C1 segment of cervical spinal cord (tissue), 14 donors: ENCODE results near the gene PTPRM.

Experiments used
- DNase-seq, 14 donors: peaks; one replicate each; lab custom pipeline; 2025; lab: John Stamatoyannopoulos, UW

The PTPRM gene

GRCh38 chr18:7598167-7599047 lies 31.3 kb downstream of the PTPRM start:
- DNase-seq, result no peak

- no peak for DNase-seq
These were observed 32.9 kb downstream of the PTPRM start for GRCh38 chr18:7600036-7600435.

GRCh38 chr18:7600528-7601245 lies 33.6 kb downstream of the PTPRM start:
- DNase-seq, result no peak

GRCh38 chr18:7601246-7601615 lies 34.1 kb downstream of the PTPRM start:
- DNase-seq, result no peak

GRCh38 chr18:7601936-7602335 lies 34.8 kb downstream of the PTPRM start:
- DNase-seq, result no peak

- DNase-seq, result no peak
These were observed 36.3 kb downstream of the PTPRM start for GRCh38 chr18:7603259-7604000.

GRCh38 chr18:7604361-7604760 lies 37.2 kb downstream of the PTPRM start:
- DNase-seq, result no peak

- no peak for DNase-seq
These were observed 38.6 kb downstream of the PTPRM start for GRCh38 chr18:7605705-7606104.

GRCh38 chr18:7607540-7608173 lies 40.5 kb downstream of the PTPRM start:
- no peak for DNase-seq

GRCh38 chr18:7608174-7608550 lies 41.0 kb downstream of the PTPRM start:
- no peak for DNase-seq

- no peak for DNase-seq
These were observed 41.7 kb downstream of the PTPRM start for GRCh38 chr18:7608781-7609201.

- no peak for DNase-seq
These were observed 42.5 kb downstream of the PTPRM start for GRCh38 chr18:7609617-7610016.

- DNase-seq, result no peak
These were observed 46.9 kb downstream of the PTPRM start for GRCh38 chr18:7614042-7614441.

GRCh38 chr18:7615840-7616239 lies 48.7 kb downstream of the PTPRM start:
- no peak for DNase-seq

GRCh38 chr18:7616661-7617060 lies 49.5 kb downstream of the PTPRM start:
- DNase-seq, result no peak

- peak in 1 of 14 donors; percentile 3 for DNase-seq
These were observed 50.8 kb downstream of the PTPRM start for GRCh38 chr18:7617738-7618422.

- no peak for DNase-seq
These were observed 51.9 kb downstream of the PTPRM start for GRCh38 chr18:7618891-7619442.

GRCh38 chr18:7619676-7620075 lies 52.6 kb downstream of the PTPRM start:
- no peak for DNase-seq

- no peak for DNase-seq
These were observed 55.6 kb downstream of the PTPRM start for GRCh38 chr18:7622721-7623120.

- DNase-seq, result no peak
These were observed 56.6 kb downstream of the PTPRM start for GRCh38 chr18:7623681-7624080.

GRCh38 chr18:7624697-7625096 lies 57.6 kb downstream of the PTPRM start:
- no peak for DNase-seq
